ENCODE measurements around the gene TCF7. TPM values are rescaled to one million over a fixed set of nuclear protein-coding genes. Genes with fewer than 3 reads are reported as not detected.

TCF7 gene
- total and polyA plus RNA-seq, 2 of the 13 experiments (the other 11 are each of a cell fraction or from before 2014, with no cell fraction given) = 6.3 to 6.8 TPM

DNA sequence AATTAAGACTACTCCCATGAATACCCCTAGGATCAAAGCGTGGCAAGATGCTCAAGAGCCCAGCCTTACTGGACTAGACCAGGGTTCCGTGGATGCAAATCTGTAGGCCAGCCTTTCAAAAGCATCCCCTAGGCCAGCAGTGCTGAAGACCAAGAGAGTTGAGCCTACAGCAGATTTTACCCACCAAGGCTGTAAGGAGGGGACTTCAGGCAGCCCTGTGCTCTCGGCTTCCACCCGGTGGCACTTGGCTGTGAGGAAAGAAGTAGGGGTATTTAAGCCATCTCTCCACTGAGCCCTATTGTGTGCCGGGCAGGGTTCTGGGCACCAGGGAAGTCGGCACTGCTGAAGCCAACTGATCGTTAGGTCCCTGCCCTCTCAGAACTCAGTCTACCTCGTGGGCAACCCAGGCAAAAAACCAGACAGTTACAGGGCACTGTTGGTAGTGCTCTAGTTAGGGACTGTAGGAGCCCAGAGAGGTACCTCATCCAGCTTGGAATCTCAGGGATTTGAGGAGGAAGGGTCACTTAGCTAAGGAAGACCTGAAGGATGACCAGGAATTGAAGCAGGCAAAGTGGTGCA is 25.5 kb downstream of the TCF7 start:
- TF ChIP-seq RBM22 (optimal IDR thresholded peaks at IDR 0.05; ENCODE audit: low read length) (peak; percentile 7), RXRB (CRISPR knock-in tag; IDR thresholded peaks at IDR 0.05; ENCODE audit: borderline replicate concordance) (no peak)
- POLR2A ChIA-PET = interaction anchor here (1.0 to 4.4 kb wide), 8 partner anchors 10 to 114 kb away, joined by 3 to 31 read pairs (median 4); partner anchors contain the start of gene TCF7
- WGBS (ENCODE audit: low lambda C conversion rate) = 98% methylated on average over 8 of the region's 8 CpGs
- no peaks in the 10 kb centered on the region for H3K79me2 ChIP-seq (ENCODE audit: insufficient read depth, low read length)
- H3K9me3 ChIP-seq (ENCODE audit: low read length) = no peaks in the 10 kb centered on the region
- no peak overlapping the region for H2AFZ ChIP-seq (ENCODE audit: low read length)
- FAIRE-seq (no peak), ATAC-seq (no peak), DNase-seq (ENCODE audit: low spot score) (no peak)
- in situ Hi-C loops (cut with HindIII; ENCODE audit: extremely low pct_ligation_motif_present, low pct_unique_long_range_greater_than_20kb) = loop anchor here (5.0 kb wide), 1 partner anchor 98 kb away; no protein-coding TSS in a partner anchor
- no peak overlapping the region for H3K4me3 ChIP-seq (replicated peaks in 1 of 3; ENCODE audit: insufficient read depth in 1 of 3, low read depth in 2 of 3, low read length in 3 of 3)
- H3K4me2 ChIP-seq (ENCODE audit: low read depth, low read length) = no peak overlapping the region
- no peak overlapping the region for H3K9ac ChIP-seq (ENCODE audit: insufficient read depth, low read depth, low read length)
- H3K27me3 ChIP-seq (ENCODE audit: control insufficient read depth in 1 of 2, insufficient read depth in 2 of 2, low read length in 2 of 2) = no peaks in the 10 kb centered on the region
- BruUV-seq (replicated peaks) = no TSS peak
- H3K4me1 ChIP-seq (ENCODE audit: insufficient read depth, low read length) = peaks cover 24% of the 10 kb centered on the region
- CTCF ChIA-PET (ENCODE audit: low intra/inter-chr PET ratio, low total read pairs) = interaction anchor here (0.8 to 5.0 kb wide), 4 partner anchors 37 to 113 kb away, joined by 3 to 71 read pairs (median 9); no protein-coding TSS in a partner anchor
- H3K27ac ChIP-seq (ENCODE audit: extremely low read length, insufficient read depth, low read length) = no peak overlapping the region
- H3K36me3 ChIP-seq (replicated peaks in 1 of 2; ENCODE audit: control insufficient read depth in 1 of 2, insufficient read depth in 2 of 2, low read length in 2 of 2) = peaks cover 23 to 74% of the 10 kb centered on the region in 2 experiments
- H4K20me1 ChIP-seq (ENCODE audit: insufficient read depth, low read length) = peaks cover 18% of the 10 kb centered on the region
- intact Hi-C loops (cut with micrococcal nuclease; ENCODE audit: unreplicated experiment) = loop anchor here (1.0 kb wide), 2 partner anchors 38 to 101 kb away; no protein-coding TSS in a partner anchor

DNA sequence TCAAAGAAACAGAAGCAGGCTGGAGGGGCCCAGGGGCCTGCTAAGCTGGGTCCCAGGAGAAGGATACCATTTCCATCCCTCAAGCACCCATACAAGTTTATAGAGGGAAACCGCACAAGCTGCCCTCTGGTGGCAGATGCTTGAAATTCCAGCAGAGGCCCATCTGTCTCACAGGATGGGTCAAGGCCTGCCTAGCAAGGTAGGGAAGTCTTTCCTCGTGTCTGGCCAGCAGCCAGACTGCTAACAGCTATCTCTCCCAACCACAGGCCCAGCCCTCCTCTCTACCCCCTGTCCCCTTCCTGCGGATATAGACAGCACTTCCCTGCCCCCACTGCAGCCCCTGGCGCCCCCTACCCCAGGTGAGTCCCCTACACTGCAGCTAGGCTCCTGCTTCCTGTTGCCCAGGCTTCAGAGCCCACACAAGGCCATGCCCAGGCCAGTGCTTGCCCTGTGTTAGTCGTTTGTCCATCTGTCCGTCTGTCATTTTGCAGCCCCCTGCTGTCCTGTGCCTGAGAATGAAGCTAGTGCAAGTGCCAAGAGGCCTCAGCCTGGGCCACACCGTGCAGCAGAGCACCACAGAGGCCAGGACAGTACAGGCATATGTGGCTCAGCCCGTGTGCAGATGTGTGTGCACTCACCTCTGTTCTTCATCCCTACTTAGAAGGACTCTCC is 26.2 kb downstream of the TCF7 start:
- CTCF ChIA-PET (ENCODE audit: low intra/inter-chr PET ratio, low total read pairs) = interaction anchor here (0.8 to 5.0 kb wide), 4 partner anchors 38 to 114 kb away, joined by 3 to 71 read pairs (median 9); no protein-coding TSS in a partner anchor
- no peak overlapping the region for H3K27ac ChIP-seq (ENCODE audit: extremely low read length, insufficient read depth, low read length)
- BruUV-seq (replicated peaks) = no TSS peak
- H3K36me3 ChIP-seq (replicated peaks in 1 of 2; ENCODE audit: control insufficient read depth in 1 of 2, insufficient read depth in 2 of 2, low read length in 2 of 2) = peaks cover 29 to 75% of the 10 kb centered on the region in 2 experiments
- no peak overlapping the region for H2AFZ ChIP-seq (ENCODE audit: low read length)
- ATAC-seq = peak; percentile 78
- H3K9me3 ChIP-seq (ENCODE audit: low read length) = no peaks in the 10 kb centered on the region
- DNase-seq (ENCODE audit: low spot score) = peak; percentile 78
- intact Hi-C loops (cut with micrococcal nuclease; ENCODE audit: unreplicated experiment) (loop anchor here (1.0 kb wide), 2 partner anchors 38 to 101 kb away; no protein-coding TSS in a partner anchor), in situ Hi-C loops (cut with HindIII; ENCODE audit: extremely low pct_ligation_motif_present, low pct_unique_long_range_greater_than_20kb) (no loop called here)
- no peak overlapping the region for H3K4me3 ChIP-seq (replicated peaks in 1 of 3; ENCODE audit: insufficient read depth in 1 of 3, low read depth in 2 of 3, low read length in 3 of 3)
- peak; percentile 90 for FAIRE-seq
- H4K20me1 ChIP-seq (ENCODE audit: insufficient read depth, low read length) = peaks cover 23% of the 10 kb centered on the region
- H3K9ac ChIP-seq (ENCODE audit: insufficient read depth, low read depth, low read length) = no peak overlapping the region
- H3K27me3 ChIP-seq (ENCODE audit: control insufficient read depth in 1 of 2, insufficient read depth in 2 of 2, low read length in 2 of 2) = no peaks in the 10 kb centered on the region
- no peak overlapping the region for H3K4me2 ChIP-seq (ENCODE audit: low read depth, low read length)
- POLR2A ChIA-PET = interaction anchor here (1.0 to 4.4 kb wide), 10 partner anchors 9 to 119 kb away, joined by 3 to 31 read pairs (median 4); partner anchors contain the start of gene TCF7
- 36% methylated on average over 5 of the region's 8 CpGs for WGBS (ENCODE audit: low lambda C conversion rate)
- peaks cover 24% of the 10 kb centered on the region for H3K4me1 ChIP-seq (ENCODE audit: insufficient read depth, low read length)
- no peaks in the 10 kb centered on the region for H3K79me2 ChIP-seq (ENCODE audit: insufficient read depth, low read length)
- TF ChIP-seq AGO2 (optimal IDR thresholded peaks at IDR 0.05; ENCODE audit: low read depth, low read length) (peak; percentile 58), KLF16 (CRISPR knock-in tag; IDR thresholded peaks at IDR 0.05) (0 out of 4 replicates have a peak, but pooled peaks of 1 of the 2 experiments have one; percentile 16)
- TF ChIP-seq, protein P1, sequence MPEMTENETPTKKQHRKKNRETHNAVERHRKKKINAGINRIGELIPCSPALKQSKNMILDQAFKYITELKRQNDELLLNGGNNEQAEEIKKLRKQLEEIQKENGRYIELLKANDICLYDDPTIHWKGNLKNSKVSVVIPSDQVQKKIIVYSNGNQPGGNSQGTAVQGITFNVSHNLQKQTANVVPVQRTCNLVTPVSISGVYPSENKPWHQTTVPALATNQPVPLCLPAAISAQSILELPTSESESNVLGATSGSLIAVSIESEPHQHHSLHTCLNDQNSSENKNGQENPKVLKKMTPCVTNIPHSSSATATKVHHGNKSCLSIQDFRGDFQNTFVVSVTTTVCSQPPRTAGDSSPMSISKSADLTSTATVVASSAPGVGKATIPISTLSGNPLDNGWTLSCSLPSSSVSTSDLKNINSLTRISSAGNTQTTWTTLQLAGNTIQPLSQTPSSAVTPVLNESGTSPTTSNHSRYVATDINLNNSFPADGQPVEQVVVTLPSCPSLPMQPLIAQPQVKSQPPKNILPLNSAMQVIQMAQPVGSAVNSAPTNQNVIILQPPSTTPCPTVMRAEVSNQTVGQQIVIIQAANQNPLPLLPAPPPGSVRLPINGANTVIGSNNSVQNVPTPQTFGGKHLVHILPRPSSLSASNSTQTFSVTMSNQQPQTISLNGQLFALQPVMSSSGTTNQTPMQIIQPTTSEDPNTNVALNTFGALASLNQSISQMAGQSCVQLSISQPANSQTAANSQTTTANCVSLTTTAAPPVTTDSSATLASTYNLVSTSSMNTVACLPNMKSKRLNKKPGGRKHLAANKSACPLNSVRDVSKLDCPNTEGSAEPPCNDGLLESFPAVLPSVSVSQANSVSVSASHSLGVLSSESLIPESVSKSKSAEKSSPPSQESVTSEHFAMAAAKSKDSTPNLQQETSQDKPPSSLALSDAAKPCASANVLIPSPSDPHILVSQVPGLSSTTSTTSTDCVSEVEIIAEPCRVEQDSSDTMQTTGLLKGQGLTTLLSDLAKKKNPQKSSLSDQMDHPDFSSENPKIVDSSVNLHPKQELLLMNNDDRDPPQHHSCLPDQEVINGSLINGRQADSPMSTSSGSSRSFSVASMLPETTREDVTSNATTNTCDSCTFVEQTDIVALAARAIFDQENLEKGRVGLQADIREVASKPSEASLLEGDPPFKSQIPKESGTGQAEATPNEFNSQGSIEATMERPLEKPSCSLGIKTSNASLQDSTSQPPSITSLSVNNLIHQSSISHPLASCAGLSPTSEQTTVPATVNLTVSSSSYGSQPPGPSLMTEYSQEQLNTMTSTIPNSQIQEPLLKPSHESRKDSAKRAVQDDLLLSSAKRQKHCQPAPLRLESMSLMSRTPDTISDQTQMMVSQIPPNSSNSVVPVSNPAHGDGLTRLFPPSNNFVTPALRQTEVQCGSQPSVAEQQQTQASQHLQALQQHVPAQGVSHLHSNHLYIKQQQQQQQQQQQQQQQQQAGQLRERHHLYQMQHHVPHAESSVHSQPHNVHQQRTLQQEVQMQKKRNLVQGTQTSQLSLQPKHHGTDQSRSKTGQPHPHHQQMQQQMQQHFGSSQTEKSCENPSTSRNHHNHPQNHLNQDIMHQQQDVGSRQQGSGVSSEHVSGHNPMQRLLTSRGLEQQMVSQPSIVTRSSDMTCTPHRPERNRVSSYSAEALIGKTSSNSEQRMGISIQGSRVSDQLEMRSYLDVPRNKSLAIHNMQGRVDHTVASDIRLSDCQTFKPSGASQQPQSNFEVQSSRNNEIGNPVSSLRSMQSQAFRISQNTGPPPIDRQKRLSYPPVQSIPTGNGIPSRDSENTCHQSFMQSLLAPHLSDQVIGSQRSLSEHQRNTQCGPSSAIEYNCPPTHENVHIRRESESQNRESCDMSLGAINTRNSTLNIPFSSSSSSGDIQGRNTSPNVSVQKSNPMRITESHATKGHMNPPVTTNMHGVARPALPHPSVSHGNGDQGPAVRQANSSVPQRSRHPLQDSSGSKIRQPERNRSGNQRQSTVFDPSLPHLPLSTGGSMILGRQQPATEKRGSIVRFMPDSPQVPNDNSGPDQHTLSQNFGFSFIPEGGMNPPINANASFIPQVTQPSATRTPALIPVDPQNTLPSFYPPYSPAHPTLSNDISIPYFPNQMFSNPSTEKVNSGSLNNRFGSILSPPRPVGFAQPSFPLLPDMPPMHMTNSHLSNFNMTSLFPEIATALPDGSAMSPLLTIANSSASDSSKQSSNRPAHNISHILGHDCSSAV (CRISPR knock-in tag; IDR thresholded peaks at IDR 0.05; ENCODE audit: borderline replicate concordance) = no peak

Measured in HepG2 (cell line).